Sciatic nerve (tissue), 2 donors: ENCODE results near the gene DCC. TPM values are rescaled to one million over a fixed set of nuclear protein-coding genes. Genes with fewer than 3 reads are reported as not detected.

ENCODE experiments used
- ATAC-seq: fragments of 200-7000 bp; cut with Tn5 transposase; one replicate; pipeline ENCODE4 v1.9.1; 2020; ENCODE audit warnings: mild to moderate bottlenecking, moderate library complexity
- DNase-seq: peaks from one replicate; pipeline ENCODE4 v3.0.0-alpha.2; 2020; ENCODE audit warnings: low spot score
- intact Hi-C: fragments of 100-400 bp; cut with DNase I; formaldehyde crosslinking; loops from one replicate; pipeline ENCODE4 v1.14.2; 2022
- total RNA-seq: library from RNA; stranded (reverse); fragmentation: NEBNext Ultra II Directional; extraction: Animal tissue kit (Norgen Biotek cat#: 25700); gene quantifications from one replicate; pipeline ENCODE4 v1.2.1, GENCODE V29; 2021
- donor health status: DM: no; HTN: no; CAD: no.
- donor health status: DM: no; HTN: no; CAD: no.

The DCC gene
- total RNA-seq, 1 donor from 2014 or later, result not detected

GRCh38 chr18:52462853-52463252 lies 122.9 kb downstream of the DCC start:
- intact Hi-C loops, result no loop called here
- ATAC-seq (no peak), DNase-seq (no peak)

- DNase-seq (no peak), ATAC-seq (no peak)
Measured at GRCh38 chr18:52465391-52465790, 125.4 kb downstream of the DCC start.

GRCh38 chr18:52468496-52468895 lies 128.5 kb downstream of the DCC start:
- intact Hi-C loops, result no loop called here
- DNase-seq (no peak), ATAC-seq (no peak)

More at GRCh38 chr18:52465391-52465790, 125.4 kb downstream of the DCC start:
- intact Hi-C loops, result no loop called here

- intact Hi-C loops, result no loop called here
- no peak for DNase-seq
- no peak for ATAC-seq
Measured at GRCh38 chr18:52475325-52475724, 135.3 kb downstream of the DCC start.

- ATAC-seq (no peak), DNase-seq (no peak)
- intact Hi-C loops, result no loop called here
Measured at GRCh38 chr18:52481116-52481515, 141.1 kb downstream of the DCC start.

GRCh38 chr18:52484977-52485376 lies 145.0 kb downstream of the DCC start:
- ATAC-seq (no peak), DNase-seq (no peak)
- intact Hi-C loops, result no loop called here

- no peak for DNase-seq
- no peak for ATAC-seq
- intact Hi-C loops, result no loop called here
Measured at GRCh38 chr18:52486052-52486451, 146.1 kb downstream of the DCC start.

- DNase-seq, result no peak
- intact Hi-C loops, result no loop called here
- ATAC-seq, result no peak
Measured at GRCh38 chr18:52489396-52490306, 149.7 kb downstream of the DCC start.

GRCh38 chr18:52496426-52496825 lies 156.4 kb downstream of the DCC start:
- intact Hi-C loops, result no loop called here
- DNase-seq (no peak), ATAC-seq (no peak)

- intact Hi-C loops, result no loop called here
- DNase-seq (no peak), ATAC-seq (no peak)
Measured at GRCh38 chr18:52499016-52499415, 159.0 kb downstream of the DCC start.

- intact Hi-C loops, result no loop called here
- DNase-seq (no peak), ATAC-seq (no peak)
Measured at GRCh38 chr18:52499644-52500043, 159.6 kb downstream of the DCC start.

GRCh38 chr18:52504589-52504988 lies 164.6 kb downstream of the DCC start:
- ATAC-seq (no peak), DNase-seq (no peak)
- intact Hi-C loops, result no loop called here

- intact Hi-C loops, result no loop called here
- no peak for ATAC-seq
Measured at GRCh38 chr18:52510139-52510538, 170.1 kb downstream of the DCC start.

GRCh38 chr18:52518086-52518485 lies 178.1 kb downstream of the DCC start:
- intact Hi-C loops, result no loop called here
- no peak for ATAC-seq

More at GRCh38 chr18:52510139-52510538, 170.1 kb downstream of the DCC start:
- DNase-seq, result no peak

GRCh38 chr18:52519021-52519420 lies 179.0 kb downstream of the DCC start:
- DNase-seq (no peak), ATAC-seq (no peak)
- intact Hi-C loops, result no loop called here

More at GRCh38 chr18:52518086-52518485, 178.1 kb downstream of the DCC start:
- no peak for DNase-seq

- DNase-seq (no peak), ATAC-seq (no peak)
- intact Hi-C loops, result no loop called here
Measured at GRCh38 chr18:52523566-52523965, 183.6 kb downstream of the DCC start.

- ATAC-seq (no peak), DNase-seq (no peak)
- intact Hi-C loops, result no loop called here
Measured at GRCh38 chr18:52531836-52532235, 191.8 kb downstream of the DCC start.

GRCh38 chr18:52536039-52536438 lies 196.0 kb downstream of the DCC start:
- ATAC-seq, result no peak
- intact Hi-C loops, result no loop called here
- no peak for DNase-seq

GRCh38 chr18:52537261-52537660 lies 197.3 kb downstream of the DCC start:
- DNase-seq, result no peak
- intact Hi-C loops, result no loop called here
- no peak for ATAC-seq

GRCh38 chr18:52541056-52541455 lies 201.1 kb downstream of the DCC start:
- DNase-seq, result no peak
- ATAC-seq, result no peak
- intact Hi-C loops, result no loop called here

- intact Hi-C loops, result no loop called here
Measured at GRCh38 chr18:52544086-52544485, 204.1 kb downstream of the DCC start.

More at GRCh38 chr18:52544086-52544485, 204.1 kb downstream of the DCC start:
- DNase-seq, result no peak
- ATAC-seq, result no peak
